MCF 10A (cell line): Measurements from ENCODE around the gene TMEM245. TPM values are rescaled to one million over a fixed set of nuclear protein-coding genes. Genes with fewer than 3 reads are reported as not detected.
"Not testable (repeated sequence)": the region's sequence is repeated elsewhere in the genome, so short reads cannot be mapped to it uniquely, and the experiment has no call there.

Experiments
- BruUV-seq: library from RNA; stranded (reverse); fragments of 400-500 nt; replicated peaks from 2 replicates; lab custom pipeline; 2021; lab: Mats Ljungman, UMichigan
- CTCF ChIA-PET: fragments of 300-600 bp; sonication (Branson Sonifier 250); formaldehyde crosslinking; extraction: SDS; loops from one replicate; lab custom pipeline; 2021; ENCODE audit warnings: antibody characterized with exemption, inconsistent platforms; lab: Yijun Ruan, JAX
- POLR2A ChIA-PET: fragments of 300-600, 350-650 bp; sonication (Branson Sonifier 250); formaldehyde crosslinking; extraction: SDS; loops from one replicate; lab custom pipeline; 2020; ENCODE audit warnings: antibody characterized with exemption, inconsistent platforms; lab: Yijun Ruan, JAX
- DNase-seq: peaks from one replicate; pipeline ENCODE4 v3.0.0-alpha.2; 2018; ENCODE audit not compliant: unreplicated experiment
- H3K27ac Mint-ChIP-seq: one replicate; pipeline ENCODE4 v1.8.0; 2022; ENCODE audit warnings: mild to moderate bottlenecking, low read depth, mixed read lengths; ENCODE audit not compliant: unreplicated experiment
- H3K27me3 Mint-ChIP-seq: one replicate; pipeline ENCODE4 v1.8.0; 2022; ENCODE audit warnings: mixed read lengths; ENCODE audit not compliant: insufficient read depth, unreplicated experiment
- H3K36me3 Mint-ChIP-seq: one replicate; pipeline ENCODE4 v1.8.0; 2022; ENCODE audit warnings: mild to moderate bottlenecking, moderate library complexity, mixed read lengths; ENCODE audit not compliant: insufficient read depth, unreplicated experiment
- H3K4me1 Mint-ChIP-seq: one replicate; pipeline ENCODE4 v1.8.0; 2022; ENCODE audit warnings: mixed read lengths; ENCODE audit not compliant: insufficient read depth, unreplicated experiment
- H3K4me3 Mint-ChIP-seq: one replicate; pipeline ENCODE4 v1.8.0; 2022; ENCODE audit warnings: mild to moderate bottlenecking, moderate library complexity, mixed read lengths; ENCODE audit not compliant: unreplicated experiment
- H3K9me3 Mint-ChIP-seq: one replicate; pipeline ENCODE4 v1.8.0; 2022; ENCODE audit warnings: mixed read lengths; ENCODE audit not compliant: unreplicated experiment
- intact Hi-C: fragments of 100-400 bp; cut with micrococcal nuclease; formaldehyde crosslinking; loops from 2 replicates; pipeline ENCODE4 v1.14.1; 2022
- total RNA-seq: library from RNA; stranded (reverse); gene quantifications from 2 replicates; pipeline ENCODE4 v1.2.3, GENCODE V29; 2022
- TF ChIP-seq, protein P1 (sequence below): fragments of 200-600 bp; IDR thresholded peaks from one replicate; pipeline ENCODE4 v1.8.0; 2022; ENCODE audit warnings: antibody characterized with exemption, mild to moderate bottlenecking; ENCODE audit not compliant: unreplicated experiment

The TMEM245 gene
- total RNA-seq, 1 experiment from 2014 or later, result 35.0 TPM

- H3K27ac Mint-ChIP-seq, result no peak overlapping the region
- no TSS peak for BruUV-seq
- no peak for DNase-seq
- H3K4me1 Mint-ChIP-seq, result no peaks in the 10 kb centered on the region
- TF ChIP-seq, protein P1, sequence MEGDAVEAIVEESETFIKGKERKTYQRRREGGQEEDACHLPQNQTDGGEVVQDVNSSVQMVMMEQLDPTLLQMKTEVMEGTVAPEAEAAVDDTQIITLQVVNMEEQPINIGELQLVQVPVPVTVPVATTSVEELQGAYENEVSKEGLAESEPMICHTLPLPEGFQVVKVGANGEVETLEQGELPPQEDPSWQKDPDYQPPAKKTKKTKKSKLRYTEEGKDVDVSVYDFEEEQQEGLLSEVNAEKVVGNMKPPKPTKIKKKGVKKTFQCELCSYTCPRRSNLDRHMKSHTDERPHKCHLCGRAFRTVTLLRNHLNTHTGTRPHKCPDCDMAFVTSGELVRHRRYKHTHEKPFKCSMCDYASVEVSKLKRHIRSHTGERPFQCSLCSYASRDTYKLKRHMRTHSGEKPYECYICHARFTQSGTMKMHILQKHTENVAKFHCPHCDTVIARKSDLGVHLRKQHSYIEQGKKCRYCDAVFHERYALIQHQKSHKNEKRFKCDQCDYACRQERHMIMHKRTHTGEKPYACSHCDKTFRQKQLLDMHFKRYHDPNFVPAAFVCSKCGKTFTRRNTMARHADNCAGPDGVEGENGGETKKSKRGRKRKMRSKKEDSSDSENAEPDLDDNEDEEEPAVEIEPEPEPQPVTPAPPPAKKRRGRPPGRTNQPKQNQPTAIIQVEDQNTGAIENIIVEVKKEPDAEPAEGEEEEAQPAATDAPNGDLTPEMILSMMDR, result no peak
- no peak overlapping the region for H3K4me3 Mint-ChIP-seq
- no peaks in the 10 kb centered on the region for H3K9me3 Mint-ChIP-seq
- ChIA-PET POLR2A (interaction anchor here (0.7 to 1.1 kb wide), 3 partner anchors 27 to 140 kb away, joined by 3 read pairs; no protein-coding TSS in a partner anchor), CTCF (interaction anchor here (1.1 kb wide), 1 partner anchor 22 kb away, joined by 3 read pairs; no protein-coding TSS in a partner anchor)
- no peaks in the 10 kb centered on the region for H3K27me3 Mint-ChIP-seq
- intact Hi-C loops, result no loop called here
- H3K36me3 Mint-ChIP-seq, result peaks cover 6% of the 10 kb centered on the region
Measured at GRCh38 chr9:108978205-108978604, 141.5 kb downstream of the TMEM245 start.

DNA sequence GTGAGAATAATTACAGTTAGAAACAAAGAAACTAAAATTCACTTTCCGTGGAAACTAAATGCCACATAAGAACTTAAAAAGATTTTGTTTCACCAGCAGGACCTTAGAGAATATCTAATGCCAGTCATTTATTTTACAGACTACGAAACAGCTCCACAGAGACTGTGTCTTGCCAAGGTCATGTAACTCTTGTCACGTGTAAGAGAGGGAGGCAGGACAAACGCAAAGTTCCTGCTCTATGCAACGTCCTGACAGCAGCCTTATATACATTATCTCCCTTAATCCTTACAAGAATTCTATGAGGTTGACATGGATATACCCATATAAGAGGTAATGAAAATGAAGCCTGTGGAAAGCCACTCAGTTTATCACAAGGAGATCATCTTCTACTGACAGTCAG lies 145.9 kb downstream of the TMEM245 start:
- no peak for DNase-seq
- ChIA-PET POLR2A (no interaction called here), CTCF (no interaction called here)
- no peaks in the 10 kb centered on the region for H3K4me1 Mint-ChIP-seq
- BruUV-seq, result no TSS peak
- H3K27me3 Mint-ChIP-seq, result no peaks in the 10 kb centered on the region
- no peak overlapping the region for H3K4me3 Mint-ChIP-seq
- TF ChIP-seq, protein P1, result no peak
- no peak overlapping the region for H3K27ac Mint-ChIP-seq
- H3K9me3 Mint-ChIP-seq, result peaks cover 12% of the 10 kb centered on the region
- intact Hi-C loops, result no loop called here
- peaks cover 11% of the 10 kb centered on the region for H3K36me3 Mint-ChIP-seq

- BruUV-seq, result no TSS peak
- ChIA-PET POLR2A (no interaction called here), CTCF (interaction anchor here (0.6 to 1.1 kb wide), 2 partner anchors 18 to 52 kb away, joined by 3 to 5 read pairs; no protein-coding TSS in a partner anchor)
Measured at GRCh38 chr9:108972626-108973209, 147.0 kb downstream of the TMEM245 start.

GRCh38 chr9:108972186-108972585 lies 147.6 kb downstream of the TMEM245 start:
- Mint-ChIP-seq H3K4me3 (no peak overlapping the region), H3K27ac (no peak overlapping the region), H3K36me3 (peaks cover 11% of the 10 kb centered on the region), H3K4me1 (no peaks in the 10 kb centered on the region), H3K9me3 (peaks cover 12% of the 10 kb centered on the region), H3K27me3 (no peaks in the 10 kb centered on the region)
- ChIA-PET POLR2A (no interaction called here), CTCF (interaction anchor here (1.1 kb wide), 1 partner anchor 18 kb away, joined by 5 read pairs; no protein-coding TSS in a partner anchor)
- TF ChIP-seq, protein P1, result no peak
- BruUV-seq, result no TSS peak
- DNase-seq, result no peak
- intact Hi-C loops, result no loop called here

More at GRCh38 chr9:108972626-108973209, 147.0 kb downstream of the TMEM245 start:
- intact Hi-C loops, result no loop called here
- H3K4me3 Mint-ChIP-seq, result no peak overlapping the region
- H3K9me3 Mint-ChIP-seq, result peaks cover 12% of the 10 kb centered on the region
- H3K4me1 Mint-ChIP-seq, result no peaks in the 10 kb centered on the region
- H3K27me3 Mint-ChIP-seq, result no peaks in the 10 kb centered on the region
- no peak for DNase-seq
- TF ChIP-seq, protein P1, result no peak
- H3K27ac Mint-ChIP-seq, result no peak overlapping the region
- H3K36me3 Mint-ChIP-seq, result peaks cover 11% of the 10 kb centered on the region

- H3K27ac Mint-ChIP-seq, BruUV-seq, H3K27me3 Mint-ChIP-seq, DNase-seq, H3K4me3 Mint-ChIP-seq, H3K4me1 Mint-ChIP-seq, intact Hi-C loops: not testable (repeated sequence)
- CTCF ChIA-PET, result interaction anchor here (0.7 to 0.9 kb wide), 2 partner anchors 32 to 59 kb away, joined by 3 read pairs; no protein-coding TSS in a partner anchor
- H3K9me3 Mint-ChIP-seq, result peaks cover 12% of the 10 kb centered on the region
- POLR2A ChIA-PET, result interaction anchor here (0.6 to 1.5 kb wide), 3 partner anchors 21 to 487 kb away, joined by 3 read pairs; no protein-coding TSS in a partner anchor
- peaks cover 11% of the 10 kb centered on the region for H3K36me3 Mint-ChIP-seq
Measured at GRCh38 chr9:108971392-108971791, 148.4 kb downstream of the TMEM245 start.
